ENCODE measurements around the gene SHKBP1.

The SHKBP1 gene

GRCh38 chr19:40608240-40608621 lies 31.6 kb downstream of the SHKBP1 start:
- no peak for DNase-seq (ENCODE audit: extremely low spot score)
- POLR2A ChIA-PET = interaction anchor here (0.5 kb wide), 1 partner anchor 281 kb away, joined by 4 read pairs; no protein-coding TSS in a partner anchor
- no peak for TF ChIP-seq CTCF (IDR thresholded peaks at IDR 0.05; ENCODE audit: control extremely low read depth, extremely low read depth, low read depth, missing control alignments)
- CTCF ChIA-PET = interaction anchor here (1.5 to 2.9 kb wide), 2 partner anchors 26 to 59 kb away, joined by 3 to 16 read pairs; no protein-coding TSS in a partner anchor

- no peak for TF ChIP-seq CTCF (IDR thresholded peaks at IDR 0.05; ENCODE audit: control extremely low read depth, extremely low read depth, low read depth, missing control alignments)
- ChIA-PET POLR2A (no interaction called here), CTCF (interaction anchor here (1.5 to 2.9 kb wide), 2 partner anchors 25 to 59 kb away, joined by 3 to 16 read pairs; no protein-coding TSS in a partner anchor)
- no peak for DNase-seq (ENCODE audit: extremely low spot score)
Observed at GRCh38 chr19:40608957-40609356, 32.3 kb downstream of the SHKBP1 start.

GRCh38 chr19:40609561-40610395 lies 33.1 kb downstream of the SHKBP1 start:
- no peak for TF ChIP-seq CTCF (IDR thresholded peaks at IDR 0.05; ENCODE audit: control extremely low read depth, extremely low read depth, low read depth, missing control alignments)
- POLR2A ChIA-PET = no interaction called here
- CTCF ChIA-PET = interaction anchor here (0.7 to 2.9 kb wide), 8 partner anchors 12 to 146 kb away, joined by 3 to 16 read pairs (median 3); no protein-coding TSS in a partner anchor
- peak; percentile 91 for DNase-seq (ENCODE audit: extremely low spot score)

GRCh38 chr19:40610396-40611064 lies 33.9 kb downstream of the SHKBP1 start:
- DNase-seq (ENCODE audit: extremely low spot score) = no peak
- ChIA-PET CTCF (interaction anchor here (0.9 to 1.2 kb wide), 5 partner anchors 12 to 146 kb away, joined by 3 to 13 read pairs (median 3); no protein-coding TSS in a partner anchor), POLR2A (no interaction called here)
- no peak for TF ChIP-seq CTCF (IDR thresholded peaks at IDR 0.05; ENCODE audit: control extremely low read depth, extremely low read depth, low read depth, missing control alignments)

- CTCF ChIA-PET = no interaction called here
Observed at GRCh38 chr19:40611096-40611495, 34.4 kb downstream of the SHKBP1 start.

More at GRCh38 chr19:40611096-40611495, 34.4 kb downstream of the SHKBP1 start:
- TF ChIP-seq CTCF (IDR thresholded peaks at IDR 0.05; ENCODE audit: control extremely low read depth, extremely low read depth, low read depth, missing control alignments) = no peak
- DNase-seq (ENCODE audit: extremely low spot score) = no peak
- POLR2A ChIA-PET = no interaction called here

All from GM10248 (cell line).